GM18505 (cell line): ENCODE data around the gene IFNA5.

ENCODE experiments used
- ATAC-seq: cut with Tn5 transposase; IDR thresholded peaks from one replicate; pipeline ENCODE4 v1.9.1; 2021; ENCODE audit not compliant: unreplicated experiment
- POLR2A ChIP-seq: IDR thresholded peaks from 4 replicates; pipeline ENCODE4 v1.6.1; 2011; ENCODE audit warnings: borderline replicate concordance; ENCODE audit not compliant: insufficient read depth, insufficient read length; ENCODE audit errors: extremely low read depth

The IFNA5 gene

GRCh38 chr9:21267485-21268346 lies 37.4 kb downstream of the IFNA5 start:
- TF ChIP-seq POLR2A = no peak
- peak; percentile 77 for ATAC-seq

GRCh38 chr9:21266733-21267484 lies 38.2 kb downstream of the IFNA5 start:
- ATAC-seq = no peak
- no peak for TF ChIP-seq POLR2A

GRCh38 chr9:21265421-21266189 lies 39.5 kb downstream of the IFNA5 start:
- TF ChIP-seq POLR2A = no peak
- ATAC-seq = no peak

- no peak for TF ChIP-seq POLR2A
Measured at GRCh38 chr9:21255538-21256212, 49.4 kb downstream of the IFNA5 start.

More at GRCh38 chr9:21255538-21256212, 49.4 kb downstream of the IFNA5 start:
- no peak for ATAC-seq
